ENCODE measurements around the gene SDHAF2.
"Not testable (repeated sequence)": the region's sequence is repeated elsewhere in the genome, so short reads cannot be mapped to it uniquely, and the experiment has no call there.

GRCh38 chr11:61383859-61384258 is 46.1 kb upstream of the SDHAF2 start:
- TF ChIP-seq POLR2A (IDR thresholded peaks at IDR 0.05; ENCODE audit: low read length); GATA1 (IDR thresholded peaks at IDR 0.05; ENCODE audit: low read depth, low read length): not testable (repeated sequence)

Data from erythroblast (primary cell).